Stomach (tissue), 4 donors: ENCODE data around the gene CDH22.

Experiments used
- EP300 ChIP-seq: sonication (generic); formaldehyde crosslinking; IDR thresholded peaks from one replicate; pipeline ENCODE4 v1.6.1; 2017; ENCODE audit warnings: antibody characterized with exemption
- POLR2A ChIP-seq, 4 donors: fragments of 450-650 bp; IDR thresholded peaks; one replicate each; pipeline ENCODE4 v1.6.1; 2016; ENCODE audit warnings: antibody characterized with exemption in 4 of 4, control low read depth in 2 of 4, mild to moderate bottlenecking in 1 of 4, moderate library complexity in 1 of 4
- POLR2AphosphoS5 ChIP-seq, 3 donors: sonication (generic); formaldehyde crosslinking; IDR thresholded peaks; one replicate each; pipeline ENCODE4 v1.6.1; 2016; ENCODE audit warnings: antibody characterized with exemption in 3 of 3
- TF ChIP-seq, protein P1 (sequence below), 7 experiments: fragments of 450-650 bp in 4 of 7; fragments of 200-600 bp in 3 of 7; sonication (generic) in 3 of 7; IDR thresholded peaks; one replicate each; pipeline ENCODE4 v1.5.1; 2016 to 2019; ENCODE audit warnings: antibody characterized with exemption in 7 of 7, control low read depth in 2 of 7, mild to moderate bottlenecking in 1 of 7

DNA sequence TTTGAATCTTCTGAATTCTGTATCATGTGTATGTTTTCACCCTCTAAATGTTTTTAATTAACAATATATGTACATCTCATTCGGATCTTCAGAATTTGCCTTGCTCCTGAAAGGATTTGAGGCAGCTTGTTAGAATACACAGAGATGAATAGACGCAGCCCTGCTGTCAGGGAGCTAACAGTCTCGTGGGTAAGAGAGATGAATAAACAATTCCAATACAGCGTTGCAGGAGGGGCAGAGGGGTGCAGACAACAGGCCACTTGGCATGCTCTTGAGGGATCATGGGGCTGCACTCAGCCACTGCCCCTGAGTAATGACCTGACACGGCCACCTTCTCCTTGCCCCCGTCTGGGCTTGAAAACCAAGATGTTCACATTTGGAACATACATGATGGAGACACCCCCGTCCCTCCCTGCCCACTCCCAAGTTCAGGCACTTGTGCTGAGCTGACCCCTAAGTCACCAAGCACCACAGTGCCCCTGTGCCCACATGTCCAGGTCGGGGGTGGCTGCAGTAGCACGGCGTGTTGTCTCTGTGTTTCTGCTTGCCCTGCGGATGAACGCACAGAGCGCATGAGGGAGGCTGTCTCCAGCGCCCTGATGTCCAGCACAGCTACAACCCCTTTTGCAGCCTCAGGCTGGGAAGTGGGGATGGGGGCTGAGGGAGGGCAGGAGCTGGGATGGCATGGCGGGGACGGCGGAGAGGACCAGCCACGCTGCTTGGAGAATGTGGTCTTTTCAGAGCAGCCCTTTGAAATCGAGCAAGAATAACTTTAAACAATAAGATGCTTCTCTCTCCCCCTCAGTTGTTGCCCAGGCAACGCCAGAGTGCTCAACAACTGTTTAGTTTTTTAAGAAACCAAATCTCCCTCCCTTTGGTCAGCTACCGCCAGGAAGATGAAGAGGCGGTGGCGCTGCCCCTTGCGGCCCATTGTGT, 33.0 kb upstream of the CDH22 start:
- TF ChIP-seq, protein P1, sequence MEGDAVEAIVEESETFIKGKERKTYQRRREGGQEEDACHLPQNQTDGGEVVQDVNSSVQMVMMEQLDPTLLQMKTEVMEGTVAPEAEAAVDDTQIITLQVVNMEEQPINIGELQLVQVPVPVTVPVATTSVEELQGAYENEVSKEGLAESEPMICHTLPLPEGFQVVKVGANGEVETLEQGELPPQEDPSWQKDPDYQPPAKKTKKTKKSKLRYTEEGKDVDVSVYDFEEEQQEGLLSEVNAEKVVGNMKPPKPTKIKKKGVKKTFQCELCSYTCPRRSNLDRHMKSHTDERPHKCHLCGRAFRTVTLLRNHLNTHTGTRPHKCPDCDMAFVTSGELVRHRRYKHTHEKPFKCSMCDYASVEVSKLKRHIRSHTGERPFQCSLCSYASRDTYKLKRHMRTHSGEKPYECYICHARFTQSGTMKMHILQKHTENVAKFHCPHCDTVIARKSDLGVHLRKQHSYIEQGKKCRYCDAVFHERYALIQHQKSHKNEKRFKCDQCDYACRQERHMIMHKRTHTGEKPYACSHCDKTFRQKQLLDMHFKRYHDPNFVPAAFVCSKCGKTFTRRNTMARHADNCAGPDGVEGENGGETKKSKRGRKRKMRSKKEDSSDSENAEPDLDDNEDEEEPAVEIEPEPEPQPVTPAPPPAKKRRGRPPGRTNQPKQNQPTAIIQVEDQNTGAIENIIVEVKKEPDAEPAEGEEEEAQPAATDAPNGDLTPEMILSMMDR (IDR thresholded peaks at IDR 0.05): no peak
- TF ChIP-seq POLR2A (IDR thresholded peaks at IDR 0.05): no peak
- no peak for TF ChIP-seq POLR2AphosphoS5 (IDR thresholded peaks at IDR 0.05)
- no peak for TF ChIP-seq EP300
